HG03039 (cell line): ENCODE results near the gene CACNB1.

Experiments used
- ATAC-seq: cut with Tn5 transposase; IDR thresholded peaks from one replicate; pipeline ENCODE4 v1.9.1; 2021; ENCODE audit warnings: mild to moderate bottlenecking, moderate library complexity; ENCODE audit not compliant: unreplicated experiment

Gene CACNB1

GRCh38 chr17:39197380-39198185 lies at the start of gene CACNB1:
Gene CACNB1 (minus strand): TSS chr17:39197669. CDS start chr17:39197495, 174 bp downstream.
- no peak for ATAC-seq

- no peak for ATAC-seq
These were observed 48.8 kb upstream of the CACNB1 start for GRCh38 chr17:39246274-39246673.

DNA sequence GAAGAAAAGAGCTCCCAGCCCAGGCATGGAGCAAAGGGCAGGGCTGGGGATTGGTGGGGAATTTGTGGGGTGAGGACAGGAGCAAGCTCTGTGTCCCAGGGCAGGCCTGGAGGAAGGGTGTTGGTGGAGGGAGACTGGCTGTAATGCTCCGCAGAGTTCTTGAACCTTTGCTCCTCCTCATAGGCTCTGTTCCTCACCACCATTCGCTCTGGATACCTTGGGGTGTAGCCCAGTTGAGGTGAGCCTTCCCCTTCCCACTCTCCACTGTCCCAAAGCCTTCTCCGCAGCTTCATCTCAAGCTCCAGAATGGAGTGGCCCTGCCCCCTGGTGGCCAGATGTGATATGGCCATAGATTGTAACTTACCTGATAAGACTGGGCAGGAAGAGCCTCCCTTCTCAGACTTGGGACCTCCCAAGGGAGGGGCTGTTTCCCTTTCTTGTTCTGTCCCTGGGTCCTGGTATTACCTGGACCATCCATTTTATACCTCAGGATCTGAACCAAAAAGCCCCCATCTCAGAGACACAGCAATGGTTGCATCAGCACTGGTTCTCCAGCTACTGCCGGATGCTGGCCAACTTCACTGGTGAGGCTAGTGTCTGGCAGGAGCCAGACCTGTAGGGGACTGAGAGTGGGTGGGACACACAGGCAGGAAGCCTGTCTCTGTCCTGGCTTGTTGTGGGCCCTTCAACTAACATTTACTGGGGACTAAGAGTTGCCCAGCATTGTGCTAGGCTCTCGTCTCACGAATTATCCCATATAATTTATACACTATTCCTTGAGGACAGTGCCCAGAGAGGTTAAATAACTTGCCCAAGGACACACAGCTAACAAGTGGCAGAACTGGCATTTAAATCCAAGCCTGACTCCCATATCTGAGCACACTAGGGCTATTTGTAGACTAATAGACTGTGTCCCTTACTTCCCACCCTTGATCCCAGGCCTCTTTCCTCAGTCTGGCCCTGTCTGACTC lies 47.4 kb upstream of the CACNB1 start:
- peak; percentile 62 for ATAC-seq

- ATAC-seq, result no peak
These were observed 46.6 kb upstream of the CACNB1 start for GRCh38 chr17:39244016-39244599.

DNA sequence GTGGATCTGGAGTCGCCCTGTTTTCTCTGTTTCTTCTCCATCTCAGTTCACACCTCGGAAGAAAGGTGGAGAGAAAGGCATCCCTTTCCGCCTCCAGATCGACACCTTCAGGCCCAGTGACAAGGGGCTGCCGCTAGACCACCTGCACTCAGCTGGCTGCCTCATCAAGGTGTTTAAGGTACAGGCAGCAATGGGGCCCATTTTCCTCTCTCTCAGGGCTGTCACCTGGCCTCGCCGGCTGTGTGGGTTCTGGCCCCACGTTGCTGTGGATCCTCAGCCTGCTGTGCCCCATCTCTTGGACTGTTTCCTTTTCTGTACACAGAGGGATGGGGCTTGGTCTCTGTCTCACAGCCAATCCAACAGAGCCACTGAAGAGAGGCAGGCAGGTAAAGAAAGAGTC lies 45.7 kb upstream of the CACNB1 start:
- no peak for ATAC-seq

DNA sequence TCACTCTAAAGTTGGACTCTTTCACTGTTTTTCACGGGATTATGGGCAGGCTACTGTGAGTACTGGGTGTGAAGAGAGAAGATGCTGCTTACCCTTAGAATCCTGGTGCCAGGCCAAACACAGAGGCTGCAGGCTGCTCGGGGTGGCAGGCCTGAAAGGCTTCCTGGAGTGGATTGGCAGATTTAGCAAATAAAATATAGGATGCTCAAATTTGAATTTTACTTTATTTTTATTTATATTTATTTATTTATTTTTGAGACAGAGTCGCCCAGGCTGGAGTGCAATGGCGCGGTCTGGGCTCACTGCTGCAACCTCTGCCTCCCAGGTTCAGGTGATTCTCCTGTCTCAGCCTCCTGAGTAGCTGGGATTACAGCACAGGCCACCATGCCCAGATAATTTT lies 43.2 kb upstream of the CACNB1 start:
- no peak for ATAC-seq

GRCh38 chr17:39239640-39240314 lies 42.3 kb upstream of the CACNB1 start:
- no peak for ATAC-seq

DNA sequence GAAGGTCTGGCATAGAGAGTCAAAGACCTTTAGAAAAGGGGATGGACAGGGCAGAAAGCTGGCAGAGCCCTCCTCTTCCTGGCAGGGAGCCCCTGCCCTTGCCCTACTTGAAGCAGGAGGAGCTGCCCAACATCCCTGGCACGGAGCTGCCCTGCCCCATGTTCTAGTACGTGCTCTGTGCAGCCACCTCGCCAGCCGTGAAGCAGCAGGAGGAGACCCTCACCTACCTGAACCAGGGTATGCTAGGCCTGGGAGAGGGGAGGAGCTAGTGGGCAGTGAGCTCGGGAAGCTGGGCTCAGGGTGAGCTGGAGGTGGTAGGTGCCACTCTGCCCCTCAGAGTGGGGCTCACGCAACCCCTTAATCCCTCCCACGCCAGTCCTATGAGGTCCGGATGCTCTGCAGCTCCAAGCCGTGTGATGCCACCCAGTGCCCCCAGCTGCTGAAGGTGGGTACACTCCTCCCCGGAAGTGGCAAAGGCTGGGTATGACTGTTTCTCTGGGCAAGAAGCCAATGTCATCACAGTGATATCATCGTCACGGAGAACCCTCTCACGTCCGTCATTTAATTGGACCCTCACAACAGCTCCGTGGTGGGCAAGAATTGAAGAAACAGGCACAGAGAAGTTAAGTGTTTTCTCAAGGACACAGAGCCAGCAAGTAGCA lies 41.0 kb upstream of the CACNB1 start:
- ATAC-seq, result no peak

- ATAC-seq, result no peak
These were observed 40.1 kb upstream of the CACNB1 start for GRCh38 chr17:39237586-39237985.

DNA sequence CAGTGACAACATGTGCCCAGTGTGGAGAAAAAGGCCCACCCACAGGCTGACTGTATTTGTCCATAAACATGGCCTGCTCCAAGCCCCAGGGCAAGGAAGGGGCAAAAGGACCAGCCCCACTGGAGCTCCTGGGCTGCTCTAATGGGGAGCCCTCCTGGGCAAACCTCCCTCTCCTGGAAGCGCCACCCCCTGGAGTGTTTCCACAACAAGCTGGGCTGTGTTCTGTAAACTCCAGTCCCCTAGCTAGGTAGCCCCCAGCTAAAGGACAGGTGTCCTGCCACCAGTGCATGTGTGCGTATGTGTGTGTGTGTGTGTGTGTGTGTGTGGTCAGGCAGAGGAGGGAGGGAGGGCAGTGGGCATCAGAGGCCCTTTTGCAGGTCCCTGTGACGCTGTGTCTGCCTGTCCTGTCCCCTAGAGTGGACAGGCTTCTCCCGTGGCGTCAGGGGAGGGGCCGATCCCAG lies 39.5 kb upstream of the CACNB1 start:
- no peak for ATAC-seq

- no peak for ATAC-seq
These were observed 39.0 kb upstream of the CACNB1 start for GRCh38 chr17:39236450-39236927.

- no peak for ATAC-seq
These were observed 38.3 kb upstream of the CACNB1 start for GRCh38 chr17:39235555-39236449.

- ATAC-seq, result no peak
These were observed 34.4 kb upstream of the CACNB1 start for GRCh38 chr17:39231591-39232551.

- no peak for ATAC-seq
These were observed 33.7 kb upstream of the CACNB1 start for GRCh38 chr17:39231091-39231561.

DNA sequence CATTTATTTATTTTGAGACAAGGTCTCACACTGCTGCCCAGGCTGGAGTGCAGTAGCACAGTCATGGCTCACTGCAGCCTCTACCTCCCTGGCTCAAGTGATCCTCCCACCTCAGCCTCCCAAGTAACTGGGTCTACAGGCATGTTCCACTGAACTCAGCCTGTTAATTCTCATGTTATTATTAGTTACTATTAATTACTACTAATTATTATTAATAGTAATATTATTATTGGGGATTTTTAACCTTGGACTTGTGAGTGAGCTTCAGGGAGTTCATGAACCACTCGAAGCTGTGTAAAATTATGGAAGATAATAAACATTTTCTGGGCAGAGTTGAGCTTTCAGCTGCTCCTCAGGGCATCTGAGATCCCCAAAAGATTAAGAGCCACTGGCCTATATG lies 32.9 kb upstream of the CACNB1 start:
- no peak for ATAC-seq

- no peak for ATAC-seq
These were observed 31.9 kb upstream of the CACNB1 start for GRCh38 chr17:39229274-39229913.

DNA sequence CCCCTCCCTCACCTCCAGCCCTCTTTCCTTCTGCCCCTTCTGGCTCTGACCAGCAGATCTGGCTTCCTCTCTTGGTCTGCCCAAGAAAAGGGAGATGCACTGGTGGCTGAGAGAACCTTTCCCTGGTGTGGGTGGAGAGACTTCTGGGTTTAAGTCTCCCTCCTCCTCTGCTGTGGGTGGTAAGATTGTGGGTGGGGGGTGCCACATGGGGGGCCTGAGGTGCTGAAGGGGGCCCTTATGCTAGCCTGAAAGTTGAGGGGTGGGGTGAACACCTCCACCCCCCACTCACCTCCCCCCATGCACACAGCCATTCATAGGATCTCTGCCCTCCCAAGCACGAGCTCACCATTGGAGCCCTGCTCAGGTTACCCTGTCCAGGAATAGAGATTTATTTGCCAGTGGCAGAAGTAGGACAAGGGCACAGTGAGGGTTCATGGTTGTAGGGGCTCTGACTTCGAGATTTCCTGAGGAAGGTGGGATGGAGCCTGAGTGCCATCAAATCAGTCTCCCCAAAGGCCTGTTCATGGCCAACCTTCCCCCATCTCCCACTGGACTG lies 30.0 kb upstream of the CACNB1 start:
- no peak for ATAC-seq
